Measurements from ENCODE around the gene NPTN.
"Not testable (repeated sequence)": the region's sequence is repeated elsewhere in the genome, so short reads cannot be mapped to it uniquely, and the experiment has no call there.

The NPTN gene

DNA sequence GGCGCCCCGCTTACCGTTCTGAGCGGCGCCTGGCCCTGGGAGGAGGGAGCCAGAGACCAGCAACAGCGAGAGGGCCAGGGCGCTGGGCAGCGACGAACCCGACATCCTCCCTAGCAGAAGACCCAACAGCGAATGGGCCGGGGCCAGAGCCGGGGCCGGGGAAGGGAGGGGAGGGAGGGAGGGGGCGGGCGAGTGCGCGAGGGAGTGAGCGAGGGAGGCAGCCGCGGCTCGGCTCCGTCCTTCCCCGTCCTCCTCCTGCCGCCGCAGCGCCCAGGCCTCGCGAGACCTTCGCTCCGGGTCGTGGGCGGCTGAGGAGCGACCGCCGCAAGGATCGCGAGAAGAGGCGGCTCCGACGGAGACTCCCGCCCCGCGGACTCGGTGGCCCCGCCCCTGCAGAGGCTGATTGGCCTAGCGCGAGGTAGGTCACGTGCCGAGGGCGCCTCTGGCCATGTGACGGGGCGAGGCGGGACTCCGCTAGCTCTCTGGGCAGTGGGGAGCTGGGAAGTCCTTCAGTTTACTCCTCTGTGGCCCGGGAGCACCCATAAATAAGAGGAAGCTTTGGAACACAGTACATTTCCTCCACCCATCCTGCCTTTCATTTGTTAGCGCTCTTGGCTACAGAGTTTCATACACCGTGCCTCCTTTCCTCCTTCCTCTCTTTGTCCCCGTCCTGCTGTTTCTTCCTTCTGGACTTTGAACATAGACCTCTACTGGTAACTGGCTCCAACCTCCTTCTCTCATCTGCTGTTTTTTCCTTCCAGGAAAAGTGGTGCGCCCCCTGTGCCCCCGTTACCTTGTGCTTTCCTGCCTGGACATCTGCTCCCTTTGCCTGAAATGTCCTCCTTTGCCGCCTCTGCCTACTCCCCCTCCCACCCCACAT, at the start of gene NPTN:
TSS of gene NPTN (minus strand) at position 279 of the 880 bp plus-strand sequence. CDS start at position 105, 174 bp downstream.
- peak; percentile 88 to 97 (median 95) for DNase-seq

DNA sequence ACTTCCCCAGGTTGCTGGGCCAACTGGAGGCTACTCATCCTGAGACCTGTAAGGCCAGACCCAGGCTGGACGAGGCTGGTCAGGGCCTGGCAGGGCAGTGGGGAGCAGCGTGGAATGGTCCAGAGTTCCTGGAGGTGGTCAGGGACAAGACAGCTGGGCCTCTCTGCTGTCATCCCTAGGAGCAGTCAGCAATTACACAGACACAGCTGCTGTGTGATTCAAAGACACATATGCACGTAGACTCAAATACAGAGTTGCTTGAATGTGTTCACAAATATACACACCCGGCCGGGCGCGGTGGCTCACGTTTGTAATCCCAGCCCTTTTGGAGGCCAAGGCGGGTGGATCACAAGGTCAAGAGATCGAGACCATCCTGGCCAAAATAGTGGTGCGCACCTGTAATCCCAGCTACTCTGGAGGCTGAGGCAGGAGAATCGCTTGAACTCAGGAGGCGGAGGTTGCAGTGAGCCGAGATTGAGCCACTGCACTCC, 49.5 kb upstream of the NPTN start:
- DNase-seq, result no peak

DNA sequence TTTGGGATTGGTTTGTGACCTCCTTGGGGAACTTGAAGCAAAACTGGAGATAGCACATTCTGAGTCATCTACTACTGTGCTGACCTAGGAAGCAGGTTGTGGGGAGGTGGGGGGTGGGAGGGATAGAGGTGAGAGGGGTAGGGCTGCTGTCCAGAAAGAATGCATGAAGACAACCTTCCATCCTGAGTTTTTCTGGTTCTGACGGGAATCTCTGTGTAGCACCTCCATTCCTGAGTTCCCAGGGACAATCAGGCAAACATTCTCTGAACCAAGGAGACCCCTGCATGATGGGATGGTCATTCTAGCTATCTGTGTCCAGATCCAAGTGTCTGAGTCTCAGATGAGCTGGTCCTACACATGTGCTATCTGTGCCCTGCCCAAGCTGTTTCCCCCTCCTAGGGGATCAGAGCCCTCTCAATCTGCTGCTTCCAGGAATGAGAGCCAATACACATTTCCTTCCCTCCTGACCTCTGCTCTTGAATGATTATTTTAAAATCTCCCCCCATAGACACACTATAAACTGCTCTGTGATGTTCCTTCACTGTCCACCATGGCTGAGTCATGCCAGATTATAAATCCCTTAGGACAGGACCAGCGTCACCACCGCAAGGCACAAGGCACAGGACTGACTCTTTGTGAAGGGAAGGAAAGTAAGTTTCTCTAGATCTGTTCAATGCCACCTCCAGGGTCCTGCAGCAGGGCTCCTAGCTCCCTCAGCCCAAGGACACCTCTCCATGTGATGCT, 48.8 kb upstream of the NPTN start:
- DNase-seq, result no peak

DNA sequence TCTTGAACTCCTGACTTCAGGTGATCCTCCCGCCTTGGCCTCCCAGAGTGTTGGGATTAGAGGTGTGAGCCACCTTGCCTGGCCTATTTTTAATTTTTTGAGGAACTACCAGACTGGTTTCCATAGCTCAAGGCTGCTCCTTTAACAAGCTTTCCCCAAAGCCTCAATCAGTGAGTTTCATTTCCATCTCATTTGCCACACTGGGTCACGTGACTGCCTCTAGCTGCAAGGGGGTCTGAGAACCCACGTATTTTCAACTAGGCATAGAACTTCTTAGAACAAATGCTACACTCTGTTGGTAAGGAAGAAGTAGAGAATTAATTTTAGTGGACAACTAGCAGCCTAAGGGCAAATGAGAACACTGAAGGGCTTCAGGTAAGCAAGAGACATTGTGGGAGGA, 47.9 kb upstream of the NPTN start:
- no peak for DNase-seq

DNA sequence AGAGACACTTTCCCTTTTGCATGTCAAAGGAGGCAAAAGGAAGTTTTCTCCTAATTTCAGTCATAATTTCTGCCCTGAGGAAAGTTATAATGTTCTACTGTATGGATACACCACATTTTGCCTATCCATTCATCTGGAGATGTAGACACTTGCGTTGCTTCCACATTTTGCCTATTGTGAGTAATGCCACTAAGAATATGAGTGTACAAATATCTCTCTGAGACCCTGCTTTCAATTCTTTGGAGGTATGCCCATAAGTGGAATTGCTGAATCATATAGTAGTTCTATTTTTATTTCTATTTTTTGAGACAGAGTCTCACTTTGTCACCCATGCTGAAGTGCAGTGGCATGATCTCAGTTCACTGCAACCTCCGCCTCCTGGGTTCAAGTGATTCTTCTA, 47.4 kb upstream of the NPTN start:
- no peak for DNase-seq

DNA sequence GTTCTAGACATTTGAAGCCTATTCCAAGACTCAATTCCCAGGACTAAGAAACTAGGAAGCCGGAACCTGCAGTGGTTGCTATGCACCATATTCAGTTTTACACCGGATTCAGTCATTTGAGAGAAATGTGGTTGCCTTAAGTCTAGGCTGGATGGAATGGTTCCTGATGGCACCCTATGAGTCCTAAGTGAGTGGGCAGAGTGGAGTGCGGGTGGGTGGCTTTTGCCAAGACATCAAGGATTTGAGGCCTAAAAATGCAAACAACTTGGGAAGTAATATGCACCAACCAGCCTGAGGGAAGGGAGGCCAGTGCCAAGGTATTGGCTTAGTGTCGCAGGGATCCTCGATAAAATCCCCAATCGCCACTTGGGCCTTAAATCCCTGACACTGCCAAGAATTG, 46.8 kb upstream of the NPTN start:
- no peak for DNase-seq

DNA sequence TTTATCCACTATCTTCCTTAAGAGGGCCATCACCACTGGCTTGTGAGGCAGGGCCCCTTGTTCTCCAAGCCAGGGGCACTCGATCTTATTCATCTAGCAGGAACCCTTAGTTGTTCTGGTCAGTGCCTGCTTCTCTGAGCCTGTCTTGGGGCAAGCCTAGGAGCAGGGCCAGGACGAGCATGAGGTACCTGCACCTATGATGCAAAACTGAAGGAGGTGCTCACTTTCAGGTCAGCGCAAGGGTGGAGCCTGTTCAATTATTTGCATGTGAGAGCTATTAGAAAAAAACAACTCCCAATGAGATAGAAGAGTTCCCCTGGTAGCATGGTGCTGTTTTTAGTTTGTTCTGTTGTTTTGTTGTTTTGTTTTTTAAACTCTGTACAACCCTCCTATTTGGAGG, 46.0 kb upstream of the NPTN start:
- DNase-seq, result no peak

DNA sequence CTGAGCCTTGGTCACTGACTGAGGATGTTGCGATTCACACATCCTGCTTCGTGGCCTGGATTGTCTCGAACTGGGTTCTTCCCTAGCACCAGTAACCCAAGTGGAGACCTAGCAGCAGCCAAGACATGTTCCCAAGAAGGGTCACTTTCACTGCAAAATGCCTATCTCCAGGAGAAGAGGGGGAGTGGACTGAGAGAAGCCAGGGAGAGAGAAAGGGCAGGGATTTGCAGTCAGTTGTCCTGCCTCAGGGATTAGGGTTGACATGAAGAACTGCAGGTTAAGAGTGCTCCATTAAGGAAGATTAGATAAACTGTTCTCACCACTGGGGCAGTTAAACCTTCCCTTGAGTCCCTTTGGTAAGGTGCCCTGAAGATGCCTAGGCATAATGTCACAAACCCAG, 45.3 kb upstream of the NPTN start:
- DNase-seq, result no peak

DNA sequence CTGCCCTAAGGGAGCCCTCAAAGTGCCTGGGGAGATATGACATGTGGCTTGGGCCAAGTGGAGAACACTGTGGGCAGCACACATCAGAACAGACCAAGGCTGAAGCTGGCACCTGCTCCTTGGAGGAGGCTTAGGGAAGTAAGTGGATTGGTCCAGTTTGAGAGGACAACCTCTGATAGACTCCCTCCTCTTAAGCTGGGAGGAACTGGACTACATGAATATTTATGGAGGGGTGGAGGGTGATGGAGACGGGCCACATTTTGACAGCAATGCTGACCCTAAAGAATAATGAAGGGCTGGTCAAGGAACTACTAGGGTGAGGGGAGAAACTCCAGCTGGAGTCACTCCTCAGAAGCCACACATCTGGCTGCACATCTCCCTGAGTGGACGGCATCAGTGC, 44.5 kb upstream of the NPTN start:
- no peak for DNase-seq

DNA sequence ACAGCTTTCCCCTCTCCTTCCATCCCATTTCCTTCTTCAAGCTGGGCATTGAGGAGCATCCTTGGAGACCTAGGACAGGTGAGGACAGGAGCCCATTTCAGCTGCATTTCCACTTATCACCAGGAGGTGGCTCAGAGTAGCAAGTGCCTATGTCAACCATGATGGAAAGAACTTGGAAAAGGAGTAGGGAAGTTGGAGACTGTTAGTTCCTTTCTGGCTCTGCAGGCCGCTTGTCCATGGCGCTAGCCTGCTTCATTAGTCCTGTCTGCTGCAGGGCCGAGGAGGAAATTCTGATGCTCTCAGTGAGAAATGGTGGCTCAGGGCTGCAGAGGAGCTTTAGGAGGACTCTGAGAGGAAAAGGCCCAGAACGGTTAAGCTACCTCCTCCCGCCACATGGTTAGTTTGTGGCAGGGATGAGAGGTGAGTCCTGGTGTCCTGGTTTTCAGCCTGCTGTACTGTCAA, 44.0 kb upstream of the NPTN start:
- DNase-seq, result peak in 2 of 4 experiments; percentile 12 to 16

DNA sequence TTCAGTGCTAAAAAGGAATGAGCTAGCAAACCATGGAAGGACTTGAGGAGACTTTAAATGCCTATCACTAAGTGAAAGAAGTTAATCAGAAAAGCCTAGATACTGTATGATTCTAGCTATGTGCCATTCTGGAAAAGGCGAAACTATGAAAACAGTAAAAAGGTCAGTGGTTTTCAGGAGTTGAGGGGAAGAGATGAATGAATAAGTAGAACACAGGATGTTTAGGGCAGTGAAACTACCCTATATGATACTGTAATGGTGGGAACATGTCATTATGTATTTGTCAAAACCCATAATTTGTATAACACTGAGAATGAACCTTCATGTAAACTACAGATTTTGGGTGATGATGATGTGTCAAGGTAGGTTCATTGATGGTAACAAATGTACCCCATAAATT, 41.4 kb upstream of the NPTN start:
- DNase-seq, result no peak

DNA sequence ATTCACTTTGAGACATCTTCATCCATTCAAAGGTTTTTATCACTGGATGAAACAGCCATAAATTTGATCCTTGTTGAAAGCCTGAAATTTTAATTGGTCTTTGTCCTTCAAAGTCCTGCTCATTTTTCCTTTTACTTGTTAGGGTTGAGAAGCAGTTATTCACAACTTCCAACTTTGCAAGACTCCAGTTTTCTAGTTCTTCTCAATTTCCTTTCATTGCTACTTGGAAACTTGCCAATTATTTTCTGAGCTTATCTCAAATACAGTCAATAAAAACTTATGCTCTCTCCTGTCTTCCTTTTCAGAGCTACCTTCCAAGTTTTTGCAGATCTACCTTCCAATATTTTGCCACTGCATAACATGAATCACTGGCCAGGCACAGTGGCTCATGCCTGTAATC, 27.3 kb upstream of the NPTN start:
- no peak for DNase-seq

DNA sequence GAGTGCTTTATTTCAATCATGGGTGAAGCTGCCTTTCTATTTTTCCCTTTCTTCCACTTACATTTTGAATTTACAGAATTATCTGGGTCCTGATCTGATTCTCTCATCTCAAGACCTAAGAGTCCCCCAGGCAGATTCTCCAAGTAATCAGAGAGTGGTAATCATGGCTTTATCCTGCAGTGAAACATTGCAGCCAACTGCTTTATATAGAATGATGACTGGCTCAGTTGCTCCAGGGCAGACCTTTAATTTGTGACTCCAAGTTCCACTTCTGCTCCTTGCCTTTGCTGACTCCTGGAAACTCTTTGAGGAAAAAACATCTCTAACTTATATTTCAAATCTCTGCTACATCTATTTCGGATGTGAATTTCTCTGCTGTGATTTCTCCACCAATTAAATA, 25.5 kb upstream of the NPTN start:
- DNase-seq, result no peak

DNA sequence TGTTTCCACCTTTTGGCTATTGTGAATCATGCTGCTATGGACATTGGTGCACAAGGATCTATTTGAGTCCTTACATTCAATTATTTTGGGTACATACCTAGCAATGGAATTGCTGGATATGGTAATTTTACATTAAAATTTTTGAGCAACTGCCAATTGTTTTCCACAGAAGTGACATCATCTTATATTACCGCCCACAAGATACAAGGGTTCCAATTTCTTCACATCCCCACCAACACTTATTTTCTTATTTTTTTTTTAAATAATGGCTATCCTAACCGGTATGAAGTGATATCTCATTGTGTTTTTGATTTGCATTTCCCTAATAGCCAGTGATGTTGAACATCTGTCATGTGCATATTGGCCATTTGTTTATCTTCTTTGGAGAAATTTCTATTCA, 22.5 kb upstream of the NPTN start:
- DNase-seq, result no peak

DNA sequence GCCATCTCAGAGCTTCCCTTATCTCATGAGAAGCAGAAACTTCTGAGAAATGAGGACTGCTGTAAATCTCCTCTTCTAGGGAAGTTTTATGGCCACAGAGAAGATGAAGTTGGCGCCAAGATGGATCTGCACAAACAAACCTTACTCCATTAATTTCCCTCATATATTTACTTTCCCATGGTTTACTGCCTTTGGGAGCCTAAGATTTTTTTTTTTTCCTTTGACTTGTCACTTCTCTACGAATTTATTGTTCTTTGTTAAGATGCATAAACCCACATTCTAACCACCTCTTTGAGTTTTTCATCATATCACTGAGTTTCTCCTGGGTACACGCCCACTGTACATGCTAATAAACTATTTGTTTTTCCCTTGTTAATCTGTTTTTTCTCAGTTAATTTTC, 21.5 kb upstream of the NPTN start:
- no peak for DNase-seq

DNA sequence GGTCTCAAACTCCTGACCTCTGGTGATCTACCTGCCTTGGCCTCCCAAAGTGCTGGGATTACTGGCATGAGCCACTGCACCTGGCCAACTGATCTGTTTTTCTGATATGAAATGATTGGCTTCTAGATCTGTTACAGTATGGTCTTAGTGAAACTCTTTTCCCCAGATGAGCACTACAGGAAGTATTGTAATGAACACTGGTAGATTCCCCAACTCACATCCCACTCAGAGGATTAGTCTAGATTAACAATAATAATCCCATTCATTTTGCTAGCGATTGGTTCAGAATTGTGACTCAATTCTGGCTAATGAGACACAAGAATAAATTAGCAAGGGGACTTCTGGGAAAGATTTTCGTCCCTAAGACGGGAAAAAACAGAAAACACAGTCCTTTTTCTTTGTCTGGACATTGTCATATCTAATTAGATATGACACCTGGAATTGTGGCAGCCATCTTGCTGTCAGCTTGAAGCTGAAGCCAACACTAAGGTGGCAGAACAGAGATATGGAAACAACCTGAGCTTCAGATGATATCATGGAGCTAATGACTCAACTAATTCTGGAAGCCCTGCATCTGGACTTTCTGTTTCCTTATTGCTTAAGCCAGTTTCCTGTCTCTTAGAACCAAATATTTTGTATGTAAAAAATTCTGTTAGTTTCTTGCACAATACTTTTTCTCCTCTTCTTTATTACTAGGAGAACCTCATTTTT, 17.4 kb upstream of the NPTN start:
- DNase-seq, result no peak

DNA sequence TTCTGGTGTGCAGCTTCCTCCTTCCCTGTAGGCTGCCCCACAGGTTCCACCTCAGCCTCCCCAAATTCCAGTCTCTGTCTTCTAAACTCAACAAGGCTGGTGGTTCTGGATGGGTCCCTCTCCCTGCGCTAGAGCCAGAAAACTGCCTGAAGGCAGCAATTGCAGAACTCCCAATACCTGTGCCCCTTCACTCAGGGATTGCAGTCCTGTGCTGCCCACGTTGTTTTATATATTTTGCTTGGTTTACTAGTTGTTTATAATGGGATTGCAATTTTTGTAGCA, 14.8 kb upstream of the NPTN start:
- no peak for DNase-seq

DNA sequence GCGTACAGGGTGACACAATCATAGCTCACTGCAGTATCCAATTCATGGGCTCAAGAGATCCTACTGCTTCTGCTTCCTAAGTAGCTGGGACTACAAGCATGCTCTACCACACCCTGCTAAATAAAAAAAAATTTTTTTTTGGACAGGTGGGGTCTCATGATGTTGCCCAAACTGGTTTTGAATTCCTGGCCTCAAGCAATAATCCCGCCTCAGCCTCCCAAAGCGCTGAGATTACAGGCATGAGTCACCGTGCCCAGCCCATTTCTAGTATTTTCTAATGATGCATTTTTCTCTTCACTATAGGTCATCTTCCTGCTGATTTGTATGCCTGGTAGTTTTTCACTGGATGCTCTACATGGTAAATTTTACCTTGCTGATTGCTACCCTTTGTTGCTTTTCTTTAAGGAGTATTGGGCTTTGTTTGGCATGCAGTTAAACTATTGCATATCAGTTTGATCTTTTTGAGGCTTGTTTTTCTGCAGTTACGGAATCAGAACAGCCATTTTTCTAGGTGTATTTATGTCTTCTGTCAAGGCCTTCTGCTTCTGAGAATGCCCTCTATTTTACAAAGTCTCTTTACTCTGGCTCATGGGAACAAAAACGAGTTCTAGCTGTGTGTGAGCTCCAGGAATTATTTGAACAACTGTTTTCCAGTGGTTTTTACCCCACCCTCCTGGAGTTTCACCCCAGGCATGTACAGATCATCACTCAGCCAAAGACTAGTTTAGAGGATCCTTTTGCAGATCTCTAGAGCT, 14.2 kb upstream of the NPTN start:
- no peak for DNase-seq

DNA sequence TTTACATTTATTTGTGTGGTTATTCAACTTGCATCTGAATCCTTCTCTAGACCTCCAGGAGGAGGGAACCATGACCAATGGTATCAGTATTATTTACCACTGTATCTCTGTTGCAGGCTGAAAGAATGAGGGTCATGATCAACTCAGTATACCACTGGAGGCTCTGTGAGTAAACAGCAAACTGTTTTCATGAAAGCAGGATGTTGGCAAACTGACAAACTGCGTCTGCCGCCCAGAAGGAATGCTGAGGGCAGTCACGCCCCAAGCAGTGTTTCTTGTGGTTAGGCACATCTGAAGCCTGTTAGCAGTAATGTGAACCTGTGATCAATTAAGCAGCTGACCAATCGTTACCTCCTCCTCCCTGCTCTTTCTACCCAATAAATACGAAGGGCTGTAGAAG, 6.3 kb upstream of the NPTN start:
- DNase-seq, result not testable (repeated sequence)

DNA sequence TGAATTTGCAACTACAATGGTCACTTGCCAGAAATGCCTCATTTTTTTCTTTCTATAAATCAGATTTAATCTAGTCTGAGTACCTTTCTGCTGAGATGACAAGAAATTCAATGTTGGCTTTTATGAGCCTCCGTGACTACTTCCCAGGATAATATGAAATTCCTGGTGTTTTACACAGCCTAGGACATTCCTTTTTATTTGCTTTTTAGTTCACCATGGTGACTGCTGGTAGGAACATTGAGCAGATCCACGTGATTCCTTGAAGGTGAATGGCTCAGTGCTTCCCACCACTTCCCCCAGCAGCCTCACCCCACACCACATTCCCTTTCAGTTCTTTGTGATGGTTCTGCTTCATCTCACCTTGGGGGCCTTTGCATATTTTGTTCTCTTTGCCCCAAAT, 4.3 kb upstream of the NPTN start:
- DNase-seq, result no peak

DNA sequence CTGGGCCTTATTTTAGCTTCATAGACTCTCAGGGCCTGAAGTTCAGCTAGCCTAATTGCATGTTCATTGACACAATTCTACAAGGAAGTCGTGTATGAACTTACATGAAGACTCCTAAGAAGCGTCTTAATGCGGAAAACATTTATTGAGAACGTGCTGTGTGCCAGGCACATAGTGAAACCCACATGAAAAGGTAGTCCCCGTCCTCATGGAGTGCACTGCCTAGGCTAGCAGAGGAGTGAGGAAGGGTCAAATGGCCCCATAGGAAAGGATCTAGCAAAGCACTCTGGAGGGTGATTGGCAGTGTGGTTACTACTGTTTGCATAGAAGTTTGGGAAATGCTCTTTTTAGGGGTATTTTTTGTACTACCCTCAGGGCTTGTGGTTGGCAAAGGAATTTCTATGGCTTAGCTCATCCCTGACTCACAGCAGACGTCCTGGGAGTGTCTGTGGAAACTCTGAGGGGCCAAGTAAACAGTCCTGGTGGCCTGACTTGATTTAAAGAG, 854 bp upstream of the NPTN start:
- no peak for DNase-seq

DNA sequence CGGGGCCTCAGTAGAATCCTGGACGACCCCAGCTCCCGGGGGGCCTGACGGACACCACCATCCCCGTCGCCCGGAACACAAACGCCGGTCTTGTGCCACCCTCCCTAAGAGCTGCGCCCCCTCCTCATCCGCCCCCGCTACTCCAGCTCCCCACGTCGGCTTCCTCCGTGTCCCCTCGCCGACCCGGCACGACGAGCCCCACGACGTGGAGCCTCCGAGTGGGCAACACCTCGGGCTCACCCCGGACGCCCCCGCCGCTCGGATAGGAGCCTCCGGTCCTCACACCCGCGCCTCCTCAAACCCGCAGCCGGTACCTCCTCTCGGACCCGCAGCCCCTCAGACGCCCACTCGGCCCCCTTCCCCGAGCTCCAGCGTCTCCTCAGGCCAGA, 525 bp downstream of the NPTN start:
- no peak for DNase-seq
